ENCODE results near the gene NR2F1-AS1.
"Not testable (repeated sequence)": the region's sequence is repeated elsewhere in the genome, so short reads cannot be mapped to it uniquely, and the experiment has no call there.

Gene NR2F1-AS1

DNA sequence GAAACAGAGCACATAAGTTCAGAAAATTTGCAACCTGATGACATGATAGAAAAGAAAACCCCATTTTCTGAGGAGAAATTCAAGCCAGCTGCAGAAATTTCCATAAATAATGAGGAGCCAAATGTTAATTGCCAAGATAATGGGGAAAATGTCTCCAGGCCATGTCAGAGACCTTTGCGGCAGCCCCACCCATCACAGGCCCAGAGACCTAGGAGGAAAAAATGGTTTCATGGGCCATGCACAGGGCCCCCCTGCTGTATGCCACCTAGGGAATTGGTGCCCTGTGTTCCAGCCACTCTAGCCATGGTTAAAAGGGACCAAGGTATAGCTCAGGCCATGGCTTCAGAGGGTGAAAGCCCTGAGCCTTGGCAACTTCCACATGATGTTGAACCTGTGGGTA, 118.1 kb downstream of the NR2F1-AS1 start:
- no peak for DNase-seq
- POLR2A ChIA-PET = no interaction called here
- CTCF ChIA-PET = no interaction called here
- no peak overlapping the region for H3K27ac ChIP-seq (ENCODE audit: insufficient read depth in 1 of 2, low read depth in 1 of 2, low read length in 2 of 2, poor library complexity in 1 of 2, severe bottlenecking in 2 of 2)
- no peaks in the 10 kb centered on the region for H3K36me3 ChIP-seq (ENCODE audit: control insufficient read depth in 4 of 4, insufficient read depth in 4 of 4, low read length in 3 of 4)
- H3K4me1 ChIP-seq (ENCODE audit: control extremely low read depth in 1 of 4, control insufficient read depth in 4 of 4, insufficient read depth in 4 of 4, low read length in 3 of 4) = no peaks in the 10 kb centered on the region
- H3K27me3 ChIP-seq (replicated peaks in 2 of 5; ENCODE audit: control insufficient read depth in 4 of 5, insufficient read depth in 5 of 5, low read length in 4 of 5) = no peaks in the 10 kb centered on the region
- 93% methylated on average over 1 of the region's 1 CpG for WGBS (ENCODE audit: insufficient coverage)
- peaks cover 0 to 9% (median 7%) of the 10 kb centered on the region in 5 experiments for H3K9me3 ChIP-seq (ENCODE audit: control extremely low read depth in 1 of 5, control insufficient read depth in 4 of 5, insufficient read depth in 2 of 5, low read depth in 1 of 5, low read length in 4 of 5)
- H3K4me3 ChIP-seq (ENCODE audit: control insufficient read depth in 1 of 7, extremely low read depth in 1 of 7, insufficient read depth in 4 of 7, low read depth in 2 of 7, low read length in 6 of 7) = no peak overlapping the region

- POLR2A ChIA-PET = no interaction called here
- Histone ChIP-seq H3K36me3 (ENCODE audit: control insufficient read depth in 4 of 4, insufficient read depth in 4 of 4, low read length in 3 of 4) (no peaks in the 10 kb centered on the region), H3K27me3 (replicated peaks in 2 of 5; ENCODE audit: control insufficient read depth in 4 of 5, insufficient read depth in 5 of 5, low read length in 4 of 5) (no peaks in the 10 kb centered on the region), H3K4me3 (ENCODE audit: control insufficient read depth in 1 of 7, extremely low read depth in 1 of 7, insufficient read depth in 4 of 7, low read depth in 2 of 7, low read length in 6 of 7) (no peak overlapping the region), H3K9me3 (ENCODE audit: control extremely low read depth in 1 of 5, control insufficient read depth in 4 of 5, insufficient read depth in 2 of 5, low read depth in 1 of 5, low read length in 4 of 5) (peaks cover 0 to 9% (median 7%) of the 10 kb centered on the region in 5 experiments), H3K27ac (ENCODE audit: insufficient read depth in 1 of 2, low read depth in 1 of 2, low read length in 2 of 2, poor library complexity in 1 of 2, severe bottlenecking in 2 of 2) (no peak overlapping the region), H3K4me1 (ENCODE audit: control extremely low read depth in 1 of 4, control insufficient read depth in 4 of 4, insufficient read depth in 4 of 4, low read length in 3 of 4) (no peaks in the 10 kb centered on the region)
- no peak for DNase-seq
- no CpG with 5 or more reads among the region's 1 CpG for WGBS (ENCODE audit: insufficient coverage)
- CTCF ChIA-PET = no interaction called here
Observed at GRCh38 chr5:93461756-93462155, 119.3 kb downstream of the NR2F1-AS1 start.

GRCh38 chr5:93460286-93460685, 120.7 kb downstream of the NR2F1-AS1 start:
- CTCF ChIA-PET = no interaction called here

GRCh38 chr5:93456796-93457195, 124.2 kb downstream of the NR2F1-AS1 start:
- H3K9me3 ChIP-seq (ENCODE audit: control extremely low read depth in 1 of 5, control insufficient read depth in 4 of 5, insufficient read depth in 2 of 5, low read depth in 1 of 5, low read length in 4 of 5); DNase-seq; H3K27me3 ChIP-seq (replicated peaks in 2 of 5; ENCODE audit: control insufficient read depth in 4 of 5, insufficient read depth in 5 of 5, low read length in 4 of 5); H3K4me3 ChIP-seq (ENCODE audit: control insufficient read depth in 1 of 7, extremely low read depth in 1 of 7, insufficient read depth in 4 of 7, low read depth in 2 of 7, low read length in 6 of 7); H3K4me1 ChIP-seq (ENCODE audit: control extremely low read depth in 1 of 4, control insufficient read depth in 4 of 4, insufficient read depth in 4 of 4, low read length in 3 of 4); H3K27ac ChIP-seq (ENCODE audit: insufficient read depth in 1 of 2, low read depth in 1 of 2, low read length in 2 of 2, poor library complexity in 1 of 2, severe bottlenecking in 2 of 2); POLR2A ChIA-PET; CTCF ChIA-PET; H3K36me3 ChIP-seq (ENCODE audit: control insufficient read depth in 4 of 4, insufficient read depth in 4 of 4, low read length in 3 of 4): not testable (repeated sequence)
- 87% methylated on average over 4 of the region's 8 CpGs for WGBS (ENCODE audit: insufficient coverage)

More at GRCh38 chr5:93460286-93460685, 120.7 kb downstream of the NR2F1-AS1 start:
- DNase-seq = no peak
- 100% methylated on average over 2 of the region's 2 CpGs for WGBS (ENCODE audit: insufficient coverage)
- POLR2A ChIA-PET = no interaction called here
- Histone ChIP-seq H3K27me3 (replicated peaks in 2 of 5; ENCODE audit: control insufficient read depth in 4 of 5, insufficient read depth in 5 of 5, low read length in 4 of 5) (no peaks in the 10 kb centered on the region), H3K27ac (ENCODE audit: insufficient read depth in 1 of 2, low read depth in 1 of 2, low read length in 2 of 2, poor library complexity in 1 of 2, severe bottlenecking in 2 of 2) (no peak overlapping the region), H3K4me1 (ENCODE audit: control extremely low read depth in 1 of 4, control insufficient read depth in 4 of 4, insufficient read depth in 4 of 4, low read length in 3 of 4) (no peaks in the 10 kb centered on the region), H3K36me3 (ENCODE audit: control insufficient read depth in 4 of 4, insufficient read depth in 4 of 4, low read length in 3 of 4) (no peaks in the 10 kb centered on the region), H3K4me3 (ENCODE audit: control insufficient read depth in 1 of 7, extremely low read depth in 1 of 7, insufficient read depth in 4 of 7, low read depth in 2 of 7, low read length in 6 of 7) (no peak overlapping the region), H3K9me3 (ENCODE audit: control extremely low read depth in 1 of 5, control insufficient read depth in 4 of 5, insufficient read depth in 2 of 5, low read depth in 1 of 5, low read length in 4 of 5) (peaks cover 0 to 9% (median 7%) of the 10 kb centered on the region in 5 experiments)

DNA sequence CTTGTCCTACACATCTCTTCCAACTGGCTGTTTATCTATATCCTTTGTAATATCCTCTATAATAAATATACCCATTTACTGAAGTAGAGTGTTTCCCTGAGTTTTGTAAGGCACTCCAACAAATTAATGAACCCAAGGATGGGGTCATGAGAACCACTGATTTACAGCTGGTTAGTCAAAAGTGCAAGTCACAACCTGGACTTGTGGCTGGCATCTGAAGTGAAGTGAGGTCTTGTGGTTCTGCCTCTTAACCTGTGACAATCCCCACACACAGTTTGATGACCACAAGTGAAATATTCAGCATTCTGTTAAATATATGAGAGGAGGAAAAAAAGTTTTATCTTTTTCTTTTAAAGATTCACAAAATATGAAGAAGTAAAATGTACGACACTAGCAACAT, 126.1 kb downstream of the NR2F1-AS1 start:
- no peaks in the 10 kb centered on the region for H3K4me1 ChIP-seq (ENCODE audit: control extremely low read depth in 1 of 4, control insufficient read depth in 4 of 4, insufficient read depth in 4 of 4, low read length in 3 of 4)
- no peak overlapping the region for H3K27ac ChIP-seq (ENCODE audit: insufficient read depth in 1 of 2, low read depth in 1 of 2, low read length in 2 of 2, poor library complexity in 1 of 2, severe bottlenecking in 2 of 2)
- no peaks in the 10 kb centered on the region for H3K9me3 ChIP-seq (ENCODE audit: control extremely low read depth in 1 of 5, control insufficient read depth in 4 of 5, insufficient read depth in 2 of 5, low read depth in 1 of 5, low read length in 4 of 5)
- no peaks in the 10 kb centered on the region for H3K36me3 ChIP-seq (ENCODE audit: control insufficient read depth in 4 of 4, insufficient read depth in 4 of 4, low read length in 3 of 4)
- WGBS (ENCODE audit: insufficient coverage) = no CpG with 5 or more reads among the region's 1 CpG
- H3K27me3 ChIP-seq (replicated peaks in 2 of 5; ENCODE audit: control insufficient read depth in 4 of 5, insufficient read depth in 5 of 5, low read length in 4 of 5) = no peaks in the 10 kb centered on the region
- no peak overlapping the region for H3K4me3 ChIP-seq (ENCODE audit: control insufficient read depth in 1 of 7, extremely low read depth in 1 of 7, insufficient read depth in 4 of 7, low read depth in 2 of 7, low read length in 6 of 7)
- CTCF ChIA-PET = interaction anchor here (0.6 kb wide), 1 partner anchor 9 kb away, joined by 3 read pairs; no protein-coding TSS in a partner anchor
- no peak for DNase-seq
- POLR2A ChIA-PET = no interaction called here

DNA sequence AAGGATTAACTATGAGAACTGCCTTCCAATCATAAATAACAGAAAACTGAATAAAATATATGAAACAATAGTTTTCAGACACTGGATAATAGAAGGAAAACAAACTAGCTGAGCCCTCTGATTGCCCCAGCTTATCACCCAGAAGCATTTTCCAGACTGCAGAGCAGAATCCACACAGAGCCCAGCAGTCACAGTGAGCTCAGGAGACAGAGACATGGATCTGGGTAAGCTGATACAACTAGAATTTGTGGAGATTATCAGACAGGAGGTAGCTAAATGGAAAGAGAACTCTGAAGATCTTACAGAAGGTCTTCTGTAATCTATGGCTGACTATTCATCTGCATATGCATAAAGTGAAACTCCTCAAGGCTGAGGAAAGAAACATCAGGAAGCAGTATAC, 128.8 kb downstream of the NR2F1-AS1 start:
- Histone ChIP-seq H3K4me1 (ENCODE audit: control extremely low read depth in 1 of 4, control insufficient read depth in 4 of 4, insufficient read depth in 4 of 4, low read length in 3 of 4) (no peaks in the 10 kb centered on the region), H3K9me3 (ENCODE audit: control extremely low read depth in 1 of 5, control insufficient read depth in 4 of 5, insufficient read depth in 2 of 5, low read depth in 1 of 5, low read length in 4 of 5) (peaks cover 0 to 1% (median 0%) of the 10 kb centered on the region in 5 experiments), H3K4me3 (ENCODE audit: control insufficient read depth in 1 of 7, extremely low read depth in 1 of 7, insufficient read depth in 4 of 7, low read depth in 2 of 7, low read length in 6 of 7) (no peak overlapping the region), H3K27me3 (replicated peaks in 2 of 5; ENCODE audit: control insufficient read depth in 4 of 5, insufficient read depth in 5 of 5, low read length in 4 of 5) (no peaks in the 10 kb centered on the region), H3K27ac (ENCODE audit: insufficient read depth in 1 of 2, low read depth in 1 of 2, low read length in 2 of 2, poor library complexity in 1 of 2, severe bottlenecking in 2 of 2) (no peak overlapping the region), H3K36me3 (ENCODE audit: control insufficient read depth in 4 of 4, insufficient read depth in 4 of 4, low read length in 3 of 4) (no peaks in the 10 kb centered on the region)
- CTCF ChIA-PET = no interaction called here
- no peak for DNase-seq
- POLR2A ChIA-PET = no interaction called here

GRCh38 chr5:93438124-93438523, 142.9 kb downstream of the NR2F1-AS1 start:
- Histone ChIP-seq H3K27ac (ENCODE audit: insufficient read depth in 1 of 2, low read depth in 1 of 2, low read length in 2 of 2, poor library complexity in 1 of 2, severe bottlenecking in 2 of 2) (no peak overlapping the region), H3K4me3 (ENCODE audit: control insufficient read depth in 1 of 7, extremely low read depth in 1 of 7, insufficient read depth in 4 of 7, low read depth in 2 of 7, low read length in 6 of 7) (no peak overlapping the region), H3K9me3 (ENCODE audit: control extremely low read depth in 1 of 5, control insufficient read depth in 4 of 5, insufficient read depth in 2 of 5, low read depth in 1 of 5, low read length in 4 of 5) (peaks cover 0 to 4% (median 0%) of the 10 kb centered on the region in 5 experiments), H3K36me3 (ENCODE audit: control insufficient read depth in 4 of 4, insufficient read depth in 4 of 4, low read length in 3 of 4) (no peaks in the 10 kb centered on the region), H3K27me3 (replicated peaks in 2 of 5; ENCODE audit: control insufficient read depth in 4 of 5, insufficient read depth in 5 of 5, low read length in 4 of 5) (peaks cover 0 to 2% (median 0%) of the 10 kb centered on the region in 5 experiments), H3K4me1 (ENCODE audit: control extremely low read depth in 1 of 4, control insufficient read depth in 4 of 4, insufficient read depth in 4 of 4, low read length in 3 of 4) (no peaks in the 10 kb centered on the region)
- CTCF ChIA-PET = no interaction called here
- POLR2A ChIA-PET = no interaction called here
- 76% methylated on average over 2 of the region's 2 CpGs for WGBS (ENCODE audit: insufficient coverage)
- DNase-seq = no peak

Data from common myeloid progenitor, CD34-positive (primary cell).